ENCODE results near the gene MCTS1.
"Not testable (repeated sequence)": the region's sequence is repeated elsewhere in the genome, so short reads cannot be mapped to it uniquely, and the experiment has no call there.

Gene MCTS1

GRCh38 chrX:120629667-120630537 is 26.0 kb downstream of the MCTS1 start, which contains the start of gene C1GALT1C1:
TSS of gene C1GALT1C1 (minus strand) at chrX:120630054. CDS start at chrX:120627166, 2,888 bp downstream.
- DNase-seq, result peak; percentile 75 to 76

- DNase-seq, result no peak
These were observed 34.7 kb downstream of the MCTS1 start for GRCh38 chrX:120638619-120639018.

- no peak for DNase-seq
These were observed 39.0 kb downstream of the MCTS1 start for GRCh38 chrX:120642871-120643270.

GRCh38 chrX:120647127-120647526 is 43.2 kb downstream of the MCTS1 start:
- no peak for DNase-seq

- not testable (repeated sequence) for DNase-seq
These were observed 48.4 kb downstream of the MCTS1 start for GRCh38 chrX:120652256-120652655.

- DNase-seq, result no peak
These were observed 49.1 kb downstream of the MCTS1 start for GRCh38 chrX:120653000-120653399.

GRCh38 chrX:120660637-120661036 is 56.7 kb downstream of the MCTS1 start:
- no peak for DNase-seq

All from stimulated activated CD4-positive, alpha-beta T cell treated with anti-CD3 and anti-CD28 coated beads, Interleukin-2, amount 100 ng/mL, for 48 hours (primary cell).